ENCODE measurements around the gene GLRX5.

The GLRX5 gene

GRCh38 chr14:95523815-95524448, 10.9 kb upstream of the GLRX5 start:
- no peaks in the 10 kb centered on the region for H3K36me3 ChIP-seq (ENCODE audit: control insufficient read depth in 2 of 2, insufficient read depth in 2 of 2, low read length in 2 of 2)
- peaks cover 24 to 34% of the 10 kb centered on the region in 2 donors for H3K4me1 ChIP-seq (ENCODE audit: control insufficient read depth in 2 of 2, insufficient read depth in 2 of 2, low read length in 2 of 2)
- no peaks in the 10 kb centered on the region for H3K27me3 ChIP-seq (ENCODE audit: control insufficient read depth in 2 of 2, insufficient read depth in 2 of 2, low read length in 2 of 2)
- H3K4me3 ChIP-seq (ENCODE audit: low read length in 2 of 2), result peak overlapping the region; percentile 8 to 58
- peak overlapping the region in 1 of 2 donors; percentile 49 for H3K9ac ChIP-seq (ENCODE audit: low read depth in 1 of 2, low read length in 2 of 2)
- peak overlapping the region; percentile 49 to 54 for H3K27ac ChIP-seq (ENCODE audit: low read depth in 2 of 2, low read length in 2 of 2)
- H3K9me3 ChIP-seq (ENCODE audit: control insufficient read depth in 2 of 2, low read length in 2 of 2), result no peaks in the 10 kb centered on the region

GRCh38 chr14:95524706-95525512, 9.9 kb upstream of the GLRX5 start:
- H3K4me1 ChIP-seq (ENCODE audit: control insufficient read depth in 2 of 2, insufficient read depth in 2 of 2, low read length in 2 of 2), result peaks cover 24 to 33% of the 10 kb centered on the region in 2 donors
- H3K27ac ChIP-seq (ENCODE audit: low read depth in 2 of 2, low read length in 2 of 2), result peak overlapping the region; percentile 49 to 54

GRCh38 chr14:95525999-95526398, 8.9 kb upstream of the GLRX5 start:
- Histone ChIP-seq H3K27ac (ENCODE audit: low read depth in 2 of 2, low read length in 2 of 2) (peak overlapping the region in 1 of 2 donors; percentile 29), H3K36me3 (ENCODE audit: control insufficient read depth in 2 of 2, insufficient read depth in 2 of 2, low read length in 2 of 2) (peaks cover 0 to 4% of the 10 kb centered on the region in 2 donors), H3K9ac (ENCODE audit: low read depth in 1 of 2, low read length in 2 of 2) (no peak overlapping the region), H3K4me1 (ENCODE audit: control insufficient read depth in 2 of 2, insufficient read depth in 2 of 2, low read length in 2 of 2) (peaks cover 21 to 32% of the 10 kb centered on the region in 2 donors), H3K9me3 (ENCODE audit: control insufficient read depth in 2 of 2, low read length in 2 of 2) (no peaks in the 10 kb centered on the region), H3K27me3 (ENCODE audit: control insufficient read depth in 2 of 2, insufficient read depth in 2 of 2, low read length in 2 of 2) (no peaks in the 10 kb centered on the region), H3K4me3 (ENCODE audit: low read length in 2 of 2) (no peak overlapping the region)

More at GRCh38 chr14:95524706-95525512, 9.9 kb upstream of the GLRX5 start:
- Histone ChIP-seq H3K27me3 (ENCODE audit: control insufficient read depth in 2 of 2, insufficient read depth in 2 of 2, low read length in 2 of 2) (no peaks in the 10 kb centered on the region), H3K9ac (ENCODE audit: low read depth in 1 of 2, low read length in 2 of 2) (no peak overlapping the region), H3K36me3 (ENCODE audit: control insufficient read depth in 2 of 2, insufficient read depth in 2 of 2, low read length in 2 of 2) (no peaks in the 10 kb centered on the region), H3K4me3 (ENCODE audit: low read length in 2 of 2) (no peak overlapping the region), H3K9me3 (ENCODE audit: control insufficient read depth in 2 of 2, low read length in 2 of 2) (no peaks in the 10 kb centered on the region)

- Histone ChIP-seq H3K4me3 (ENCODE audit: low read length in 2 of 2) (peak overlapping the region in 1 of 2 donors; percentile 5), H3K4me1 (ENCODE audit: control insufficient read depth in 2 of 2, insufficient read depth in 2 of 2, low read length in 2 of 2) (peaks cover 21 to 32% of the 10 kb centered on the region in 2 donors), H3K9me3 (ENCODE audit: control insufficient read depth in 2 of 2, low read length in 2 of 2) (no peaks in the 10 kb centered on the region), H3K27ac (ENCODE audit: low read depth in 2 of 2, low read length in 2 of 2) (peak overlapping the region; percentile 29 to 57), H3K9ac (ENCODE audit: low read depth in 1 of 2, low read length in 2 of 2) (no peak overlapping the region), H3K36me3 (ENCODE audit: control insufficient read depth in 2 of 2, insufficient read depth in 2 of 2, low read length in 2 of 2) (peaks cover 0 to 4% of the 10 kb centered on the region in 2 donors), H3K27me3 (ENCODE audit: control insufficient read depth in 2 of 2, insufficient read depth in 2 of 2, low read length in 2 of 2) (no peaks in the 10 kb centered on the region)
Measured at GRCh38 chr14:95526483-95527386, 8.1 kb upstream of the GLRX5 start.

GRCh38 chr14:95527387-95528002, 7.4 kb upstream of the GLRX5 start:
- Histone ChIP-seq H3K4me3 (ENCODE audit: low read length in 2 of 2) (peak overlapping the region in 1 of 2 donors; percentile 5), H3K9me3 (ENCODE audit: control insufficient read depth in 2 of 2, low read length in 2 of 2) (no peaks in the 10 kb centered on the region), H3K9ac (ENCODE audit: low read depth in 1 of 2, low read length in 2 of 2) (no peak overlapping the region), H3K27ac (ENCODE audit: low read depth in 2 of 2, low read length in 2 of 2) (peak overlapping the region; percentile 29 to 57), H3K27me3 (ENCODE audit: control insufficient read depth in 2 of 2, insufficient read depth in 2 of 2, low read length in 2 of 2) (no peaks in the 10 kb centered on the region), H3K36me3 (ENCODE audit: control insufficient read depth in 2 of 2, insufficient read depth in 2 of 2, low read length in 2 of 2) (peaks cover 4 to 6% of the 10 kb centered on the region in 2 donors), H3K4me1 (ENCODE audit: control insufficient read depth in 2 of 2, insufficient read depth in 2 of 2, low read length in 2 of 2) (peaks cover 27 to 32% of the 10 kb centered on the region in 2 donors)

- H3K27me3 ChIP-seq (ENCODE audit: control insufficient read depth in 2 of 2, insufficient read depth in 2 of 2, low read length in 2 of 2), result no peaks in the 10 kb centered on the region
- H3K36me3 ChIP-seq (ENCODE audit: control insufficient read depth in 2 of 2, insufficient read depth in 2 of 2, low read length in 2 of 2), result peaks cover 4 to 7% of the 10 kb centered on the region in 2 donors
- H3K27ac ChIP-seq (ENCODE audit: low read depth in 2 of 2, low read length in 2 of 2), result no peak overlapping the region
- no peaks in the 10 kb centered on the region for H3K9me3 ChIP-seq (ENCODE audit: control insufficient read depth in 2 of 2, low read length in 2 of 2)
- peaks cover 25 to 28% of the 10 kb centered on the region in 2 donors for H3K4me1 ChIP-seq (ENCODE audit: control insufficient read depth in 2 of 2, insufficient read depth in 2 of 2, low read length in 2 of 2)
- H3K9ac ChIP-seq (ENCODE audit: low read depth in 1 of 2, low read length in 2 of 2), result no peak overlapping the region
- H3K4me3 ChIP-seq (ENCODE audit: low read length in 2 of 2), result no peak overlapping the region
Measured at GRCh38 chr14:95529216-95529615, 5.6 kb upstream of the GLRX5 start.

GRCh38 chr14:95530473-95531276, 4.2 kb upstream of the GLRX5 start:
- Histone ChIP-seq H3K4me3 (ENCODE audit: low read length in 2 of 2) (no peak overlapping the region), H3K4me1 (ENCODE audit: control insufficient read depth in 2 of 2, insufficient read depth in 2 of 2, low read length in 2 of 2) (peaks cover 24 to 28% of the 10 kb centered on the region in 2 donors), H3K27me3 (ENCODE audit: control insufficient read depth in 2 of 2, insufficient read depth in 2 of 2, low read length in 2 of 2) (no peaks in the 10 kb centered on the region), H3K9ac (ENCODE audit: low read depth in 1 of 2, low read length in 2 of 2) (no peak overlapping the region), H3K27ac (ENCODE audit: low read depth in 2 of 2, low read length in 2 of 2) (no peak overlapping the region), H3K9me3 (ENCODE audit: control insufficient read depth in 2 of 2, low read length in 2 of 2) (no peaks in the 10 kb centered on the region), H3K36me3 (ENCODE audit: control insufficient read depth in 2 of 2, insufficient read depth in 2 of 2, low read length in 2 of 2) (peaks cover 4 to 7% of the 10 kb centered on the region in 2 donors)

GRCh38 chr14:95531473-95531872, 3.4 kb upstream of the GLRX5 start:
- Histone ChIP-seq H3K9me3 (ENCODE audit: control insufficient read depth in 2 of 2, low read length in 2 of 2) (no peaks in the 10 kb centered on the region), H3K4me1 (ENCODE audit: control insufficient read depth in 2 of 2, insufficient read depth in 2 of 2, low read length in 2 of 2) (peaks cover 31 to 34% of the 10 kb centered on the region in 2 donors), H3K36me3 (ENCODE audit: control insufficient read depth in 2 of 2, insufficient read depth in 2 of 2, low read length in 2 of 2) (peaks cover 4 to 7% of the 10 kb centered on the region in 2 donors), H3K4me3 (ENCODE audit: low read length in 2 of 2) (no peak overlapping the region), H3K27me3 (ENCODE audit: control insufficient read depth in 2 of 2, insufficient read depth in 2 of 2, low read length in 2 of 2) (no peaks in the 10 kb centered on the region), H3K9ac (ENCODE audit: low read depth in 1 of 2, low read length in 2 of 2) (no peak overlapping the region), H3K27ac (ENCODE audit: low read depth in 2 of 2, low read length in 2 of 2) (no peak overlapping the region)

GRCh38 chr14:95531969-95532368, 2.9 kb upstream of the GLRX5 start:
- Histone ChIP-seq H3K4me1 (ENCODE audit: control insufficient read depth in 2 of 2, insufficient read depth in 2 of 2, low read length in 2 of 2) (peaks cover 30 to 35% of the 10 kb centered on the region in 2 donors), H3K27ac (ENCODE audit: low read depth in 2 of 2, low read length in 2 of 2) (no peak overlapping the region)

More at GRCh38 chr14:95531969-95532368, 2.9 kb upstream of the GLRX5 start:
- Histone ChIP-seq H3K4me3 (ENCODE audit: low read length in 2 of 2) (peak overlapping the region in 1 of 2 donors; percentile 20), H3K36me3 (ENCODE audit: control insufficient read depth in 2 of 2, insufficient read depth in 2 of 2, low read length in 2 of 2) (peaks cover 4 to 7% of the 10 kb centered on the region in 2 donors), H3K9me3 (ENCODE audit: control insufficient read depth in 2 of 2, low read length in 2 of 2) (no peaks in the 10 kb centered on the region), H3K27me3 (ENCODE audit: control insufficient read depth in 2 of 2, insufficient read depth in 2 of 2, low read length in 2 of 2) (no peaks in the 10 kb centered on the region), H3K9ac (ENCODE audit: low read depth in 1 of 2, low read length in 2 of 2) (no peak overlapping the region)
